IMR-90 (cell line): ENCODE measurements around the gene HDAC5. TPM values are rescaled to one million over a fixed set of nuclear protein-coding genes. Genes with fewer than 3 reads are reported as not detected.

Experiments
- ATAC-seq: fragments of 200-7000 bp; cut with Tn5 transposase; 2 replicates; pipeline ENCODE4 v1.9.1; 2020; ENCODE audit warnings: low read depth, mild to moderate bottlenecking, moderate library complexity
- BruUV-seq: library from RNA; stranded (reverse); fragments of 400-500 nt; replicated peaks from 2 replicates; lab custom pipeline; 2021; lab: Mats Ljungman, UMichigan
- CTCF ChIA-PET: fragments of 300-600 bp; formaldehyde crosslinking; extraction: SDS; loops from one replicate; lab custom pipeline; 2021; ENCODE audit warnings: antibody characterized with exemption; lab: Yijun Ruan, JAX
- POLR2A ChIA-PET: fragments of 300-600 bp; sonication (Branson Sonifier 250); formaldehyde crosslinking; loops from one replicate; lab custom pipeline; 2022; ENCODE audit warnings: antibody characterized with exemption; ENCODE audit not compliant: unreplicated experiment; lab: Charles Lee
- DNase-seq: peaks from one replicate; pipeline ENCODE4 v3.0.0; 2013
- H2AFZ ChIP-seq: replicated peaks from 2 replicates; pipeline ENCODE3; 2013; ENCODE audit warnings: low read length, mild to moderate bottlenecking; ENCODE audit not compliant: poor library complexity
- H2AK5ac ChIP-seq: 2 replicates; pipeline ENCODE4 v1.6.1; 2013; ENCODE audit warnings: low read depth, low read length, inconsistent platforms
- H2AK9ac ChIP-seq: replicated peaks from 2 replicates; pipeline ENCODE3; 2013; ENCODE audit warnings: mild to moderate bottlenecking, low read depth, low read length, moderate library complexity; ENCODE audit not compliant: poor library complexity
- H2BK120ac ChIP-seq: 2 replicates; pipeline ENCODE4 v1.6.1; 2013; ENCODE audit warnings: low read depth, low read length, inconsistent platforms
- H2BK15ac ChIP-seq: 3 replicates; pipeline ENCODE4 v1.6.1; 2013; ENCODE audit warnings: low read depth, low read length, inconsistent platforms
- H2BK20ac ChIP-seq: 2 replicates; pipeline ENCODE4 v1.6.1; 2013; ENCODE audit warnings: low read depth, mild to moderate bottlenecking, inconsistent platforms, low read length, moderate library complexity
- H2BK5ac ChIP-seq: 2 replicates; pipeline ENCODE4 v1.6.1; 2013; ENCODE audit warnings: mild to moderate bottlenecking, low read depth, low read length, inconsistent platforms; ENCODE audit not compliant: poor library complexity, severe bottlenecking
- H3K14ac ChIP-seq: replicated peaks from 2 replicates; pipeline ENCODE4 v1.6.1; 2013; ENCODE audit warnings: low read depth, low read length, inconsistent platforms
- H3K18ac ChIP-seq: 2 replicates; pipeline ENCODE4 v1.6.1; 2013; ENCODE audit warnings: low read depth, low read length, control low read depth
- H3K23ac ChIP-seq: 2 replicates; pipeline ENCODE4 v1.6.1; 2013; ENCODE audit warnings: low read depth, low read length, inconsistent platforms
- H3K27ac ChIP-seq: 2 replicates; pipeline ENCODE4 v1.5.1; 2013; ENCODE audit warnings: mild to moderate bottlenecking, control low read depth, low read length; ENCODE audit not compliant: insufficient read depth
- H3K27me3 ChIP-seq: 2 replicates; pipeline ENCODE4 v1.6.1; 2013; ENCODE audit warnings: low read length; ENCODE audit not compliant: control insufficient read depth, insufficient read depth
- H3K36me3 ChIP-seq: 2 replicates; pipeline ENCODE4 v1.6.1; 2013; ENCODE audit warnings: low read length, mixed read lengths; ENCODE audit not compliant: control insufficient read depth, insufficient read depth
- H3K4ac ChIP-seq: 2 replicates; pipeline ENCODE4 v1.6.1; 2013; ENCODE audit warnings: low read depth, low read length, inconsistent platforms
- H3K4me1 ChIP-seq: 2 replicates; pipeline ENCODE4 v1.6.1; 2013; ENCODE audit warnings: low read length, mixed read lengths; ENCODE audit not compliant: control insufficient read depth, insufficient read depth
- H3K4me2 ChIP-seq: 2 replicates; pipeline ENCODE4 v1.6.1; 2013; ENCODE audit warnings: low read depth, mild to moderate bottlenecking, control low read depth, low read length, moderate library complexity
- H3K4me3 ChIP-seq: 2 replicates; pipeline ENCODE4 v1.5.1; 2013; ENCODE audit warnings: low read depth, mild to moderate bottlenecking, control low read depth, low read length, moderate library complexity; ENCODE audit not compliant: insufficient read depth
- H3K56ac ChIP-seq: 2 replicates; pipeline ENCODE4 v1.6.1; 2013; ENCODE audit warnings: low read length, inconsistent platforms; ENCODE audit not compliant: insufficient read depth; ENCODE audit errors: extremely low read depth
- H3K79me1 ChIP-seq, 2 experiments: 2 replicates each; pipeline ENCODE4 v1.6.1; 2013; ENCODE audit warnings: low read length in 2 of 2, inconsistent platforms in 1 of 2, low read depth in 1 of 2
- H3K9ac ChIP-seq: 2 replicates; pipeline ENCODE4 v1.6.1; 2013; ENCODE audit warnings: low read depth, low read length, control low read depth
- H3K9me1 ChIP-seq: 2 replicates; pipeline ENCODE4 v1.6.1; 2013; ENCODE audit warnings: low read length, inconsistent platforms; ENCODE audit not compliant: insufficient read depth
- H3K9me3 ChIP-seq: 2 replicates; pipeline ENCODE4 v1.6.1; 2013; ENCODE audit warnings: low read length; ENCODE audit not compliant: control insufficient read depth, insufficient read depth
- H4K20me1 ChIP-seq: 2 replicates; pipeline ENCODE4 v1.6.1; 2013; ENCODE audit warnings: low read length, inconsistent platforms; ENCODE audit not compliant: insufficient read depth
- H4K5ac ChIP-seq: 2 replicates; pipeline ENCODE4 v1.6.1; 2013; ENCODE audit warnings: mild to moderate bottlenecking, low read depth, low read length, control low read depth
- H4K8ac ChIP-seq, 2 experiments: 2 replicates each; pipeline ENCODE4 v1.6.1; 2013; ENCODE audit warnings: low read depth in 2 of 2, low read length in 2 of 2, control low read depth in 1 of 2, inconsistent platforms in 1 of 2
- H4K91ac ChIP-seq: 2 replicates; pipeline ENCODE4 v1.6.1; 2013; ENCODE audit warnings: low read depth, low read length, inconsistent platforms; ENCODE audit not compliant: insufficient read depth
- BHLHE40 ChIP-seq: fragments of 150-350 bp; IDR thresholded peaks from 2 replicates; pipeline ENCODE4 v1.6.1; 2016; ENCODE audit warnings: mild to moderate bottlenecking, low read depth, low read length
- CEBPB ChIP-seq: IDR thresholded peaks from 2 replicates; pipeline ENCODE4 v1.6.1; 2012; ENCODE audit warnings: low read depth, low read length, improper control_type of control experiment
- CHD1 ChIP-seq: IDR thresholded peaks from 2 replicates; pipeline ENCODE4 v1.6.1; 2012; ENCODE audit warnings: low read depth, low read length, improper control_type of control experiment
- FOS ChIP-seq: fragments of 150-350 bp; IDR thresholded peaks from 2 replicates; pipeline ENCODE4 v1.6.1; 2016; ENCODE audit warnings: low read depth, low read length
- MAFK ChIP-seq: IDR thresholded peaks from 2 replicates; pipeline ENCODE4 v1.6.1; 2012; ENCODE audit warnings: low read depth, low read length, improper control_type of control experiment
- MAZ ChIP-seq: IDR thresholded peaks from 2 replicates; pipeline ENCODE4 v1.6.1; 2012; ENCODE audit warnings: low read depth, mild to moderate bottlenecking, low read length, improper control_type of control experiment, moderate library complexity, borderline replicate concordance
- MXI1 ChIP-seq: IDR thresholded peaks from 2 replicates; pipeline ENCODE4 v1.6.1; 2012; ENCODE audit warnings: low read depth, mild to moderate bottlenecking, low read length, moderate library complexity, borderline replicate concordance
- NFE2L2 ChIP-seq: fragments of 150-350 bp; IDR thresholded peaks from 2 replicates; pipeline ENCODE4 v1.6.1; 2016; ENCODE audit warnings: low read depth, mild to moderate bottlenecking, low read length
- POLR2A ChIP-seq: IDR thresholded peaks from 2 replicates; pipeline ENCODE4 v1.6.1; 2012; ENCODE audit warnings: mild to moderate bottlenecking, low read depth, low read length
- RAD21 ChIP-seq: IDR thresholded peaks from 2 replicates; pipeline ENCODE4 v1.6.1; 2012; ENCODE audit warnings: low read length, improper control_type of control experiment
- RCOR1 ChIP-seq: IDR thresholded peaks from 2 replicates; pipeline ENCODE4 v1.6.1; 2012; ENCODE audit warnings: mild to moderate bottlenecking, low read length, improper control_type of control experiment; ENCODE audit not compliant: insufficient replicate concordance
- RFX5 ChIP-seq: IDR thresholded peaks from 2 replicates; pipeline ENCODE4 v1.8.0; 2012; ENCODE audit warnings: low read depth, mild to moderate bottlenecking, low read length, moderate library complexity
- SMC3 ChIP-seq: fragments of 150-350 bp; IDR thresholded peaks from 2 replicates; pipeline ENCODE4 v1.6.1; 2016; ENCODE audit warnings: low read depth, mild to moderate bottlenecking, antibody characterized with exemption, low read length, moderate library complexity
- WGBS, 2 experiments: methylation state at CpG; one replicate each; pipeline versions ENCODE4 v1.1.5 to v1.1.7; 2013; ENCODE audit warnings: missing lambda C conversion rate in 2 of 2; ENCODE audit not compliant: insufficient read length in 1 of 2; ENCODE audit errors: extremely low coverage in 2 of 2; 5-methylcytosine and 5-hydroxymethylcytosine counted together
- dilution Hi-C: fragments of 300-500 bp; cut with HindIII; formaldehyde crosslinking; loops from one replicate; pipeline ENCODE4 v1.14.3; 2018; ENCODE audit warnings: low sequenced_read_pairs; ENCODE audit not compliant: unreplicated experiment
- in situ Hi-C: fragments of 300-500 bp; cut with MboI; formaldehyde crosslinking; loops from 3 replicates; pipeline ENCODE4 v1.14.3; 2019; ENCODE audit warnings: low sequenced_read_pairs, inconsistent platforms, mixed read lengths
- intact Hi-C: fragments of 100-400 bp; cut with micrococcal nuclease; formaldehyde crosslinking; loops from 2 replicates; pipeline ENCODE4 v1.10.0; 2022
- polyA plus RNA-seq, 3 experiments: library from polyadenylated mRNA; depleted of rRNA; stranded (reverse); fragments of >200 nt; gene quantifications; 2 replicates each; pipeline ENCODE4 v1.2.3, GENCODE V29; 2012; ENCODE audit warnings: low replicate concordance in 1 of 3
- total RNA-seq: library from RNA; depleted of rRNA; stranded (reverse); fragments of >200 nt; gene quantifications from 2 replicates; pipeline ENCODE4 v1.2.3, GENCODE V29; 2012
- TF ChIP-seq, protein P1 (sequence below): conservative IDR thresholded peaks from 2 replicates; pipeline ENCODE4 v1.5.1; 2012; ENCODE audit warnings: mild to moderate bottlenecking, low read depth, low read length, improper control_type of control experiment
- TF ChIP-seq, protein P2 (sequence below): fragments of 150-350 bp; IDR thresholded peaks from 2 replicates; pipeline ENCODE4 v1.6.1; 2016; ENCODE audit warnings: low read depth, mild to moderate bottlenecking, low read length, moderate library complexity, borderline replicate concordance
- TF ChIP-seq, protein P3 (sequence below): fragments of 150-350 bp; IDR thresholded peaks from 2 replicates; pipeline ENCODE4 v1.6.1; 2017; ENCODE audit warnings: mild to moderate bottlenecking, antibody characterized with exemption, low read length, low read depth

HDAC5 gene
- total and polyA plus RNA-seq, 2 of the 4 experiments (the other 2 are of a cell fraction) = 47.0 to 61.3 TPM

DNA sequence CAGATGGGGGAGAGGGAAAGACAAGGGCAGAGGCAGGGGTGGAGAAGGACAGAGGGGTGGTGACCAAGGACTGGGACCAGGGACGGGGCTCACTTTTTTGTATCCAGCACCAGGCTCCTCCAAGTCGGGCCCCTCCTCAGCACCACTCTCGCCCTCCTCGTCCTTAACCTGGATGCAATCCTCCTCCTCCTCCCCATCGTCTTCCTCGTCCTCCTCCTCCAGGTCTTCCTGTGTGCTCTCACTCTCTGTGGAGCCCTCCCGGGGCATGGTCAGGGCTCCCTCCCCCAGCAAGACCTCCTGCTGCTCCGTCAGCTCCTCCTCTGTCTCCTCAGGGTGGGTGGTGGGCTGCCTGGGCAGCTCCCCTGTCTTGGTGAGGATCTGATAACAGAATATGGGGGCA, 36.1 kb downstream of the HDAC5 start:
- Histone ChIP-seq H2AK5ac (peak overlapping the region; percentile 86), H3K4me1 (peaks cover 17% of the 10 kb centered on the region), H3K27ac (peak overlapping the region; percentile 71), H3K4me3 (no peak overlapping the region), H3K27me3 (no peaks in the 10 kb centered on the region), H3K79me1 (peaks cover 15 to 76% of the 10 kb centered on the region in 2 experiments; a peak in 3 of 4 replicates), H4K20me1 (peaks cover 10% of the 10 kb centered on the region; the same call in 1 of the 2 replicates), H4K5ac (no peak overlapping the region), H2BK20ac (peak overlapping the region; percentile 63), H3K9me1 (peaks cover 10% of the 10 kb centered on the region; the same call in 1 of the 2 replicates), H2BK15ac (peak overlapping the region; percentile 2; the same call in 1 of the 3 replicates), H3K23ac (peak overlapping the region; percentile 82), H3K4ac (peak overlapping the region; percentile 81), H3K56ac (no peak overlapping the region), H3K9ac (peak overlapping the region; percentile 60), H3K4me2 (peak overlapping the region; percentile 25), H2BK5ac (peak overlapping the region; percentile 83), H4K91ac (peak overlapping the region; percentile 77), H2AFZ (peak overlapping the region; percentile 28), H3K36me3 (peaks cover 40% of the 10 kb centered on the region), H3K14ac (peak overlapping the region; percentile 57), H3K18ac (no peak overlapping the region), H3K9me3 (no peaks in the 10 kb centered on the region), H2BK120ac (peak overlapping the region; percentile 81), H2AK9ac (peak overlapping the region; percentile 66), H4K8ac (peak overlapping the region in 1 of 2 experiments; percentile 36; a peak in 2 of 4 replicates)
- ATAC-seq (no peak), DNase-seq (no peak)
- TF ChIP-seq RAD21 = no peak
- no peak for TF ChIP-seq CHD1
- no peak for TF ChIP-seq BHLHE40
- no peak; the same call in 1 of the 2 replicates for TF ChIP-seq POLR2A
- no peak for TF ChIP-seq MAFK
- TF ChIP-seq, protein P1, sequence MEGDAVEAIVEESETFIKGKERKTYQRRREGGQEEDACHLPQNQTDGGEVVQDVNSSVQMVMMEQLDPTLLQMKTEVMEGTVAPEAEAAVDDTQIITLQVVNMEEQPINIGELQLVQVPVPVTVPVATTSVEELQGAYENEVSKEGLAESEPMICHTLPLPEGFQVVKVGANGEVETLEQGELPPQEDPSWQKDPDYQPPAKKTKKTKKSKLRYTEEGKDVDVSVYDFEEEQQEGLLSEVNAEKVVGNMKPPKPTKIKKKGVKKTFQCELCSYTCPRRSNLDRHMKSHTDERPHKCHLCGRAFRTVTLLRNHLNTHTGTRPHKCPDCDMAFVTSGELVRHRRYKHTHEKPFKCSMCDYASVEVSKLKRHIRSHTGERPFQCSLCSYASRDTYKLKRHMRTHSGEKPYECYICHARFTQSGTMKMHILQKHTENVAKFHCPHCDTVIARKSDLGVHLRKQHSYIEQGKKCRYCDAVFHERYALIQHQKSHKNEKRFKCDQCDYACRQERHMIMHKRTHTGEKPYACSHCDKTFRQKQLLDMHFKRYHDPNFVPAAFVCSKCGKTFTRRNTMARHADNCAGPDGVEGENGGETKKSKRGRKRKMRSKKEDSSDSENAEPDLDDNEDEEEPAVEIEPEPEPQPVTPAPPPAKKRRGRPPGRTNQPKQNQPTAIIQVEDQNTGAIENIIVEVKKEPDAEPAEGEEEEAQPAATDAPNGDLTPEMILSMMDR = no peak
- TF ChIP-seq MXI1 = no peak
- TF ChIP-seq CEBPB = no peak
- no peak for TF ChIP-seq MAZ
- TF ChIP-seq RCOR1 = no peak
- TF ChIP-seq SMC3 = no peak
- TF ChIP-seq, protein P2, sequence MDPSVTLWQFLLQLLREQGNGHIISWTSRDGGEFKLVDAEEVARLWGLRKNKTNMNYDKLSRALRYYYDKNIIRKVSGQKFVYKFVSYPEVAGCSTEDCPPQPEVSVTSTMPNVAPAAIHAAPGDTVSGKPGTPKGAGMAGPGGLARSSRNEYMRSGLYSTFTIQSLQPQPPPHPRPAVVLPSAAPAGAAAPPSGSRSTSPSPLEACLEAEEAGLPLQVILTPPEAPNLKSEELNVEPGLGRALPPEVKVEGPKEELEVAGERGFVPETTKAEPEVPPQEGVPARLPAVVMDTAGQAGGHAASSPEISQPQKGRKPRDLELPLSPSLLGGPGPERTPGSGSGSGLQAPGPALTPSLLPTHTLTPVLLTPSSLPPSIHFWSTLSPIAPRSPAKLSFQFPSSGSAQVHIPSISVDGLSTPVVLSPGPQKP = no peak
- TF ChIP-seq, protein P3, sequence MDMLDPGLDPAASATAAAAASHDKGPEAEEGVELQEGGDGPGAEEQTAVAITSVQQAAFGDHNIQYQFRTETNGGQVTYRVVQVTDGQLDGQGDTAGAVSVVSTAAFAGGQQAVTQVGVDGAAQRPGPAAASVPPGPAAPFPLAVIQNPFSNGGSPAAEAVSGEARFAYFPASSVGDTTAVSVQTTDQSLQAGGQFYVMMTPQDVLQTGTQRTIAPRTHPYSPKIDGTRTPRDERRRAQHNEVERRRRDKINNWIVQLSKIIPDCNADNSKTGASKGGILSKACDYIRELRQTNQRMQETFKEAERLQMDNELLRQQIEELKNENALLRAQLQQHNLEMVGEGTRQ = no peak
- TF ChIP-seq NFE2L2 = no peak
- TF ChIP-seq FOS = no peak
- TF ChIP-seq RFX5 = no peak
- in situ Hi-C loops = no loop called here
- WGBS, 2 experiments = 38% methylated on average over 3 of the region's 8 CpGs; no CpG with 5 or more reads in 1 of the 2 experiments
- dilution Hi-C loops = no loop called here
- ChIA-PET POLR2A (interaction anchor here (0.7 kb wide), 1 partner anchor 18 kb away, joined by 5 read pairs; no protein-coding TSS in a partner anchor), CTCF (interaction anchor here (1.3 kb wide), 1 partner anchor 28 kb away, joined by 4 read pairs; no protein-coding TSS in a partner anchor)
- no TSS peak for BruUV-seq
- intact Hi-C loops = no loop called here
